ENCODE results near the gene EXOSC7. TPM values are rescaled to one million over a fixed set of nuclear protein-coding genes. Genes with fewer than 3 reads are reported as not detected.

The EXOSC7 gene
- total and polyA plus RNA-seq, 12 donors = 68.9 to 214 (median 81.6) TPM

DNA sequence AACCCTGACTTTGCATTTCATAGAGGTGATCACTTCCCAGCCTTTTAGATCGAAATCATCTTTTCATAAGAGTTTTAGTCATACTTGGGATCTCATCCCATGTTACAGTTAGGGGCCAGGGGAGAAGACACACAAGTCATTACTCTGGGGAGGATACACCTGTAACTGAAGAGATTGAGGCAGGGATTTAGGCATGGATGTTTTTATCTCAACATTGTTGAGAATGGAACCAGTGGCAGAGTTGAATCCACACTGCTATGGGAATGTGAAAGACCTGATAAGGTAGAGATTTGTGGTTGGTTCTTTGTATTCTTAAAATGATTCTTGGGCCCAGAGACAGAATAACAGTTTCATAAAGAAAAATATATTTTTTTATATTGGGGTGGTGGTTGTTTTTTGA is 33.8 kb downstream of the EXOSC7 start:
- H3K9me3 ChIP-seq (replicated peaks in 1 of 3) = no peaks in the 10 kb centered on the region
- no peaks in the 10 kb centered on the region for H3K27me3 ChIP-seq
- intact Hi-C loops (cut with DNase I) = no loop called here
- TF ChIP-seq, protein P1, sequence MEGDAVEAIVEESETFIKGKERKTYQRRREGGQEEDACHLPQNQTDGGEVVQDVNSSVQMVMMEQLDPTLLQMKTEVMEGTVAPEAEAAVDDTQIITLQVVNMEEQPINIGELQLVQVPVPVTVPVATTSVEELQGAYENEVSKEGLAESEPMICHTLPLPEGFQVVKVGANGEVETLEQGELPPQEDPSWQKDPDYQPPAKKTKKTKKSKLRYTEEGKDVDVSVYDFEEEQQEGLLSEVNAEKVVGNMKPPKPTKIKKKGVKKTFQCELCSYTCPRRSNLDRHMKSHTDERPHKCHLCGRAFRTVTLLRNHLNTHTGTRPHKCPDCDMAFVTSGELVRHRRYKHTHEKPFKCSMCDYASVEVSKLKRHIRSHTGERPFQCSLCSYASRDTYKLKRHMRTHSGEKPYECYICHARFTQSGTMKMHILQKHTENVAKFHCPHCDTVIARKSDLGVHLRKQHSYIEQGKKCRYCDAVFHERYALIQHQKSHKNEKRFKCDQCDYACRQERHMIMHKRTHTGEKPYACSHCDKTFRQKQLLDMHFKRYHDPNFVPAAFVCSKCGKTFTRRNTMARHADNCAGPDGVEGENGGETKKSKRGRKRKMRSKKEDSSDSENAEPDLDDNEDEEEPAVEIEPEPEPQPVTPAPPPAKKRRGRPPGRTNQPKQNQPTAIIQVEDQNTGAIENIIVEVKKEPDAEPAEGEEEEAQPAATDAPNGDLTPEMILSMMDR (IDR thresholded peaks at IDR 0.05) = no peak
- TF ChIP-seq POLR2A (IDR thresholded peaks at IDR 0.05) = no peak
- peak overlapping the region in 4 of 5 donors; percentile 50 to 89 (median 86) for H3K27ac ChIP-seq
- peaks cover 0 to 26% of the 10 kb centered on the region in 2 donors for H3K36me3 ChIP-seq (replicated peaks in 1 of 2)
- DNase-seq = no peak
- no peak overlapping the region for H3K4me3 ChIP-seq
- WGBS, 4 donors = 94 to 100% (median 97%) methylated on average over 1 of the region's 1 CpG
- H3K4me1 ChIP-seq (replicated peaks in 1 of 2) = peaks cover 34 to 51% of the 10 kb centered on the region in 2 donors

DNA sequence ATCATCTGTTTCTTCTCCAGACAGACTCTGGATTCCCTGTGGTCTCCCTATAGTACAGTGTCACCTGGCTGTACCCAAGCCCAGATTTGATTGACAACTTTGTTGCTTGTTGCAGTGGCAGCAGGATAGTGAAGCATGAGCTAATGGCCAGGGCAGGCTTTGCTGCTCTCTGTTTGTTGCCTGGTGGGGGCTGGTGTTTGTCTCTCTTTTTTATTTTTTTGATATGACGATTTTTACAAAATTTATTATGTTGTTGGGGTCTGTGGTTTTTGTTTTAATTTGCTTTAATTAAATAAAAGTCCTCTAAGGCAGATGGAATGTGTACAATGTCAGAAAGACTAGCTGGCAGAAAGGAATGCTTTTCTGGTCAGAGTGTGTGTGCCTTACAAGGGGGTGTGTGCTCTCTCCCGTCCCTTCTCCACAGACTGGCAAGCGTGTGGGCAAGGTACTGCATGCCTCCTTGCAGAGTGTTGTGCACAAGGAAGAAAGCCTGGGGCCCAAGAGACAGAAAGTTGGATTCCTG is 34.8 kb downstream of the EXOSC7 start:
- WGBS, 4 donors = 62 to 76% (median 67%) methylated on average over 3 of the region's 3 CpGs
- peaks cover 0 to 18% of the 10 kb centered on the region in 2 donors for H3K36me3 ChIP-seq (replicated peaks in 1 of 2)
- TF ChIP-seq, protein P1 (IDR thresholded peaks at IDR 0.05) = no peak
- TF ChIP-seq POLR2A (IDR thresholded peaks at IDR 0.05) = no peak
- peak overlapping the region in 4 of 5 donors; percentile 84 to 89 (median 87) for H3K27ac ChIP-seq
- no peak overlapping the region for H3K4me3 ChIP-seq
- no peaks in the 10 kb centered on the region for H3K9me3 ChIP-seq (replicated peaks in 1 of 3)
- H3K4me1 ChIP-seq (replicated peaks in 1 of 2) = peaks cover 34 to 59% of the 10 kb centered on the region in 2 donors
- no peaks in the 10 kb centered on the region for H3K27me3 ChIP-seq
- intact Hi-C loops (cut with DNase I) = no loop called here
- no peak for DNase-seq

DNA sequence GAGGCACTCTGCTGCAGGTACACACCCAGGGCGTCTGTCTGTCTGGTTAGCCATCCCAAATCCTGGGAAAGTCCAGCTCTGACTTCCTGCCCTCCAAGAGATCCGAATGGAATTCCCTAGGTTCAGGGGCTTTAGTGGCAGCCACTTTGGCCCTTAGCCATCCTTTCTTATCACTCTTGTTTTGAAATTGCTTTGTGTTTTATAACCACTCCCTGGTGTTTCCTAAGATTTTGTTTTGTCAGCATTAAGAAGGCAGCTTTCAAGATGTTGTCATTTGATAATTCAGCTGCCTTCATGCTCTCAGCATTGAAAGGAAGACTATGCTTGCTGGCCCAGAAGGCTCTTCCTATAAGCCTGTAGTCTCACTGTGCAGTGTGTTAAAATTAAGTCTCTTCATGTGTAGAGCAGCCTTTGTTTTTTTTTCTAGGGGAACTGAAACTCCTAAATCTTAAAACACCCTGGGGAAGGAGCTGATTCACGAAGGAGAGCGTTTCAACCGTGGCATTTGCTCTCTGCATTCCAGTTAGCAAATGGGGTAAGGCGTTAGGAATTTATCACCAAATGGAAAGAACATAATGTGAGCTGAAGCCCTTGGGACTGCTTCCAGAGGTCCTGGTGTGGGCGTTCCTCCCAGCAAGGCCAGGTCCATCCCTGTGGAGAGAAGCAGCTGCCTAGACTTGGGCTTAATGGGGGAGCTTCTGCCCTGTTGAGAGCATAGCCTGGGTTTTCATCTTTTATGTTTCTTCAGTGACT is 35.9 kb downstream of the EXOSC7 start:
- 9 to 17% (median 13%) methylated on average over 7 of the region's 7 CpGs for WGBS, 4 donors
- Histone ChIP-seq H3K27me3 (no peaks in the 10 kb centered on the region), H3K27ac (peak overlapping the region; percentile 57 to 89 (median 86)), H3K4me3 (peak overlapping the region in 1 of 4 donors; percentile 14), H3K36me3 (replicated peaks in 1 of 2) (peaks cover 0 to 18% of the 10 kb centered on the region in 2 donors), H3K4me1 (replicated peaks in 1 of 2) (peaks cover 34 to 59% of the 10 kb centered on the region in 2 donors), H3K9me3 (replicated peaks in 1 of 3) (no peaks in the 10 kb centered on the region)
- TF ChIP-seq POLR2A (IDR thresholded peaks at IDR 0.05) = peak in 1 of 2 donors; percentile 61
- TF ChIP-seq, protein P1 (IDR thresholded peaks at IDR 0.05) = no peak
- peak; percentile 78 to 93 (median 87) for DNase-seq
- intact Hi-C loops (cut with DNase I) = no loop called here

DNA sequence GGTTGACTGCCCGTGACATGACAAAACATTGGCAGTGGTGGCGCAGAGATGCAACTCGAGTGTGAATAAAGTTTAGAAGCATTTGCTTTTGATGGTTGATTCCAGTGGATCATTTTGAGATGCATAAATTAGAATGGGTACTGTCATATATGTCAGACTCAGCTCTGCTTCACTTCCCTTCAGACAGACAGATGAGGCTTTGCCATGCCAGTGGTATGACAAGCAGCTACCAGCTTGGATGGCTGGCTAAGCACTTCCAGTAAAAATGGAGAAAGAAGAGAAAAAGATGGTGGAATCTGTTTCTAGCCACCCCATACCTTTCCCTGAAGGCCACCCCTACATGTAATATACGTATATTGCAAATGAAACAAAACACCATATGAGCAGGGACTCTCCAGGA is 36.5 kb downstream of the EXOSC7 start:
- WGBS, 4 donors = 80 to 91% (median 90%) methylated on average over 4 of the region's 4 CpGs
- no peak for DNase-seq
- H3K27me3 ChIP-seq = no peaks in the 10 kb centered on the region
- H3K4me3 ChIP-seq = peak overlapping the region in 1 of 4 donors; percentile 14
- peaks cover 34 to 59% of the 10 kb centered on the region in 2 donors for H3K4me1 ChIP-seq (replicated peaks in 1 of 2)
- peaks cover 0 to 13% of the 10 kb centered on the region in 2 donors for H3K36me3 ChIP-seq (replicated peaks in 1 of 2)
- H3K27ac ChIP-seq = peak overlapping the region; percentile 57 to 89 (median 86)
- intact Hi-C loops (cut with DNase I) = no loop called here
- TF ChIP-seq POLR2A (IDR thresholded peaks at IDR 0.05) = no peak
- TF ChIP-seq, protein P1 (IDR thresholded peaks at IDR 0.05) = no peak
- no peaks in the 10 kb centered on the region for H3K9me3 ChIP-seq (replicated peaks in 1 of 3)

Data from adrenal gland (tissue), 12 donors.